HCT116 (cell line): ENCODE results near the gene ADD1. TPM values are rescaled to one million over a fixed set of nuclear protein-coding genes. Genes with fewer than 3 reads are reported as not detected.
A peak's percentile ranks its signal among the peaks of the same experiment; 100 is the strongest.

ENCODE experiments used
- ATAC-seq: fragments of 200-7000 bp; cut with Tn5 transposase; 2 replicates; pipeline ENCODE4 v1.9.1; 2020; ENCODE audit warnings: mild to moderate bottlenecking, moderate library complexity
- Bru-seq: library from RNA; stranded (reverse); fragments of 400-500 nt; gene quantifications from one replicate; lab custom pipeline; 2021; lab: Mats Ljungman, UMichigan
- BruChase-seq, 2 experiments: library from RNA; stranded (reverse); fragments of 400-500 nt; gene quantifications; one replicate each; lab custom pipeline; 2021; lab: Mats Ljungman, UMichigan
- BruUV-seq: library from RNA; stranded (reverse); fragments of 400-500 nt; replicated peaks from 2 replicates; lab custom pipeline; 2021; lab: Mats Ljungman, UMichigan
- CTCF ChIA-PET: fragments of 300-600 bp; sonication (Branson Sonifier 250); formaldehyde crosslinking; loops from one replicate; lab custom pipeline; 2021; ENCODE audit warnings: antibody characterized with exemption; lab: Charles Lee
- POLR2A ChIA-PET: fragments of 300-600, 350-600 bp; sonication (Branson Sonifier 250); formaldehyde crosslinking; loops from one replicate; lab custom pipeline; 2021; ENCODE audit warnings: antibody characterized with exemption; lab: Charles Lee
- RAD21 ChIA-PET, 2 experiments: fragments of 300-600 bp; sonication (Branson Sonifier 250); formaldehyde crosslinking; loops; one replicate each; lab custom pipeline; 2023; ENCODE audit warnings: low total read pairs in 2 of 2; ENCODE audit not compliant: uncharacterized antibody in 2 of 2, unreplicated experiment in 2 of 2, low non-redundant PET in 1 of 2; lab: Charles Lee
- DNase-seq: peaks from one replicate; pipeline ENCODE4 v3.0.0-alpha.2; 2010; ENCODE audit warnings: low read depth, low spot score
- H2AFZ ChIP-seq: fragments of 200-600 bp; shearing (Covaris generic), sonication (generic); 2 replicates; pipeline ENCODE4 v1.6.1; 2017; ENCODE audit warnings: low read depth, mixed run types, mixed read lengths, antibody characterized with exemption, low read length; ENCODE audit not compliant: poor library complexity, severe bottlenecking
- H3K27ac ChIP-seq: 2 replicates; pipeline ENCODE4 v1.5.1; 2012; ENCODE audit warnings: low read depth, low read length
- H3K27me3 ChIP-seq: fragments of 200-600 bp; sonication (generic); 2 replicates; pipeline ENCODE4 v1.6.1; 2016; ENCODE audit warnings: mixed run types, low read length, mixed read lengths; ENCODE audit not compliant: insufficient read depth
- H3K36me3 ChIP-seq, 2 experiments: fragments of 200-500 bp in 1 of 2; fragments of 200-600 bp in 1 of 2; sonication (Bioruptor generic) in 1 of 2; sonication (generic) in 1 of 2; 2 replicates each; pipeline versions ENCODE4 v1.5.1 to v1.6.1; 2014 to 2016; ENCODE audit warnings: low read length in 2 of 2, inconsistent platforms in 1 of 2, mixed read lengths in 1 of 2, mixed run types in 1 of 2; ENCODE audit not compliant: insufficient read depth in 2 of 2, control insufficient read depth in 1 of 2
- H3K4me1 ChIP-seq, 2 experiments: fragments of 200-600 bp in 1 of 2; sonication (generic) in 1 of 2; 2 replicates each; pipeline versions ENCODE4 v1.5.1 to v1.6.1; 2012 to 2017; ENCODE audit warnings: low read length in 2 of 2, inconsistent platforms in 1 of 2, mild to moderate bottlenecking in 1 of 2, mixed read lengths in 1 of 2, mixed run types in 1 of 2, moderate library complexity in 1 of 2; ENCODE audit not compliant: insufficient read depth in 2 of 2, control insufficient read depth in 1 of 2
- H3K4me2 ChIP-seq: fragments of 200-600 bp; sonication (generic); 2 replicates; pipeline ENCODE4 v1.6.1; 2017; ENCODE audit warnings: mixed run types, low read length, mixed read lengths
- H3K4me3 ChIP-seq, 2 experiments: fragments of 200-600 bp in 1 of 2; sonication (generic) in 1 of 2; replicated peaks in 1 of 2; 2 replicates each; pipeline ENCODE4 v1.5.1; 2011 to 2016; ENCODE audit warnings: low read length in 2 of 2, control low read depth in 1 of 2, low read depth in 1 of 2, mild to moderate bottlenecking in 1 of 2, mixed read lengths in 1 of 2, mixed run types in 1 of 2
- H3K79me2 ChIP-seq: fragments of 200-600 bp; sonication (generic); 2 replicates; pipeline ENCODE4 v1.6.1; 2017; ENCODE audit warnings: mild to moderate bottlenecking, mixed run types, low read length, moderate library complexity, mixed read lengths; ENCODE audit not compliant: insufficient read depth
- H3K9ac ChIP-seq: fragments of 200-600 bp; sonication (generic); 2 replicates; pipeline ENCODE4 v1.6.1; 2016; ENCODE audit warnings: low read length, mixed read lengths
- H3K9me2 ChIP-seq: fragments of 200-600 bp; sonication (generic), shearing (Covaris generic); 2 replicates; pipeline ENCODE4 v1.6.1; 2017; ENCODE audit warnings: mixed run types, mild to moderate bottlenecking, moderate library complexity; ENCODE audit not compliant: insufficient read depth
- H3K9me3 ChIP-seq, 2 experiments: fragments of 200-500 bp in 1 of 2; fragments of 200-600 bp in 1 of 2; sonication (Bioruptor generic) in 1 of 2; sonication (generic) in 1 of 2; 2 replicates each; pipeline ENCODE4 v1.6.1; 2014 to 2017; ENCODE audit warnings: low read length in 2 of 2, mixed read lengths in 2 of 2, inconsistent platforms in 1 of 2, low read depth in 1 of 2, mild to moderate bottlenecking in 1 of 2, mixed run types in 1 of 2, moderate library complexity in 1 of 2; ENCODE audit not compliant: control insufficient read depth in 1 of 2, insufficient read depth in 1 of 2
- H4K20me1 ChIP-seq: fragments of 200-600 bp; sonication (generic), shearing (Covaris generic); 2 replicates; pipeline ENCODE4 v1.6.1; 2017; ENCODE audit warnings: mixed run types, mild to moderate bottlenecking, moderate library complexity; ENCODE audit not compliant: insufficient read depth
- CBX3 ChIP-seq: IDR thresholded peaks from 2 replicates; pipeline ENCODE4 v1.6.1; 2012; ENCODE audit warnings: low read depth
- EZH2 ChIP-seq: fragments of 200-600 bp; sonication (generic); IDR thresholded peaks from 2 replicates; pipeline ENCODE4 v1.6.1; 2017; ENCODE audit warnings: antibody characterized with exemption, mixed run types
- EZH2phosphoT487 ChIP-seq: fragments of 200-600 bp; IDR thresholded peaks from 2 replicates; pipeline ENCODE4 v1.6.1; 2018; ENCODE audit warnings: antibody characterized with exemption, borderline replicate concordance
- FOSL1 ChIP-seq: IDR thresholded peaks from 2 replicates; pipeline ENCODE4 v1.6.1; 2012; ENCODE audit warnings: low read depth
- MAX ChIP-seq: IDR thresholded peaks from 2 replicates; pipeline ENCODE4 v1.6.1; 2012
- POLR2A ChIP-seq: IDR thresholded peaks from 2 replicates; pipeline ENCODE4 v1.7.0; 2011; ENCODE audit warnings: borderline replicate concordance; ENCODE audit not compliant: insufficient read depth, insufficient read length; ENCODE audit errors: extremely low read depth
- POLR2AphosphoS5 ChIP-seq: IDR thresholded peaks from 2 replicates; pipeline ENCODE4 v1.6.1; 2011; ENCODE audit warnings: mild to moderate bottlenecking, low read depth, low read length, moderate library complexity
- RAD21 ChIP-seq: IDR thresholded peaks from 2 replicates; pipeline ENCODE4 v1.6.1; 2012; ENCODE audit warnings: low read depth, mild to moderate bottlenecking
- SP1 ChIP-seq: IDR thresholded peaks from 2 replicates; pipeline ENCODE4 v1.6.1; 2012; ENCODE audit warnings: low read depth
- TCF7L2 ChIP-seq: IDR thresholded peaks from 2 replicates; pipeline ENCODE4 v1.7.0; 2011; ENCODE audit warnings: borderline replicate concordance, inconsistent platforms; ENCODE audit not compliant: insufficient read depth, insufficient read length; ENCODE audit errors: extremely low read depth
- YY1 ChIP-seq: IDR thresholded peaks from 2 replicates; pipeline ENCODE4 v1.6.1; 2011; ENCODE audit warnings: low read length, low read depth, moderate library complexity, mild to moderate bottlenecking; ENCODE audit not compliant: insufficient replicate concordance; ENCODE audit errors: extremely low read depth
- ZBTB33 ChIP-seq: IDR thresholded peaks from 2 replicates; pipeline ENCODE4 v1.6.1; 2011; ENCODE audit warnings: mild to moderate bottlenecking, low read length, moderate library complexity; ENCODE audit not compliant: insufficient replicate concordance; ENCODE audit errors: extremely low read depth
- ZNF274 ChIP-seq: fragments of 200-500 bp; sonication (Bioruptor generic); IDR thresholded peaks from 2 replicates; pipeline ENCODE4 v1.6.1; 2014; ENCODE audit warnings: mild to moderate bottlenecking, low read depth, low read length, inconsistent platforms
- intact Hi-C: fragments of 100-400 bp; cut with micrococcal nuclease; formaldehyde crosslinking; loops from 2 replicates; pipeline ENCODE4 v1.10.0; 2022
- long read RNA-seq: library from polyadenylated mRNA; unstranded; transcript quantifications from one replicate; pipeline ENCODE4 v2.0.0, GENCODE V29; 2021; ENCODE audit not compliant: unreplicated experiment
- polyA plus RNA-seq: library from polyadenylated mRNA; unstranded; fragments of >200 nt; gene quantifications from 2 replicates; pipeline ENCODE4 v1.2.1, GENCODE V29; 2012; ENCODE audit warnings: missing spikeins
- total RNA-seq: library from RNA; stranded (reverse); gene quantifications from one replicate; pipeline ENCODE4 v1.2.1, GENCODE V29; 2021; ENCODE audit not compliant: unreplicated experiment
- TF ChIP-seq, protein P1 (sequence below): IDR thresholded peaks from 2 replicates; pipeline ENCODE4 v1.6.1; 2012
- TF ChIP-seq, protein P2 (sequence below): IDR thresholded peaks from 2 replicates; pipeline ENCODE4 v1.6.1; 2012; ENCODE audit warnings: low read depth
- TF ChIP-seq, protein P3 (sequence below), 3 experiments: fragments of 200-600 bp in 1 of 3; sonication (generic) in 1 of 3; IDR thresholded peaks in 2 of 3; conservative IDR thresholded peaks in 1 of 3; 2 replicates each; pipeline ENCODE4 v1.5.1; 2012 to 2017; ENCODE audit warnings: low read depth in 2 of 3, low read length in 2 of 3, antibody characterized with exemption in 1 of 3, borderline replicate concordance in 1 of 3, control low read depth in 1 of 3, mild to moderate bottlenecking in 1 of 3, mixed read lengths in 1 of 3, mixed run types in 1 of 3, moderate library complexity in 1 of 3; ENCODE audit not compliant: insufficient read depth in 1 of 3

ADD1 gene
- total RNA-seq = 139 TPM
- 99.5 and 110 TPM in 2 replicates for polyA plus RNA-seq
- percentile 76 among the genes with signal in this experiment for Bru-seq, nascent RNA
- BruChase-seq, experiment 1, labeled RNA remaining after a 6-hour chase = percentile 85 among the genes with signal in this experiment
- percentile 80 among the genes with signal in this experiment for BruChase-seq, experiment 2, labeled RNA remaining after a 2-hour chase
- long read RNA-seq, full-length matches to known transcripts = 3 of 86 reads
- long read RNA-seq, partial matches to known transcripts = 16 of 86 reads
- long read RNA-seq, other reads (novel, unspliced or antisense) = 67 of 86 reads

GRCh38 chr4:2843263-2843940 is at the start of gene ADD1:
TSS of gene ADD1 (plus strand) at chr4:2843844. CDS start at chr4:2875916, 32,072 bp downstream.
- H3K9me2 ChIP-seq = peaks cover 4% of the 10 kb centered on the region; the same call in 1 of the 2 replicates
- H3K4me1 ChIP-seq = peaks cover 9 to 13% of the 10 kb centered on the region in 2 experiments; a peak in 3 of 4 replicates
- H3K79me2 ChIP-seq = peaks cover 44% of the 10 kb centered on the region
- peak within 1 kb of the TSS; percentile 68 for H3K27ac ChIP-seq
- H3K27me3 ChIP-seq = no peaks in the 10 kb centered on the region
- peak within 1 kb of the TSS; percentile 78 for H3K9ac ChIP-seq
- H3K4me3 ChIP-seq = peak within 1 kb of the TSS; percentile 89 to 94
- intact Hi-C loops = no loop called here
- peaks cover under 1% of the 10 kb centered on the region; the same call in 1 of the 2 replicates for H4K20me1 ChIP-seq
- ChIA-PET CTCF (no interaction called here), POLR2A (no interaction called here), RAD21 (no interaction called here)
- H3K4me2 ChIP-seq = peak within 1 kb of the TSS; percentile 87
- no TSS peak for BruUV-seq
- no peaks in the 10 kb centered on the region for H3K36me3 ChIP-seq
- ATAC-seq (peak; percentile 91), DNase-seq (peak; percentile 76)
- H2AFZ ChIP-seq = peak within 1 kb of the TSS; percentile 17
- no peaks in the 10 kb centered on the region for H3K9me3 ChIP-seq
- TF ChIP-seq POLR2A = peak; percentile 67
- no peak for TF ChIP-seq EZH2
- peak; percentile 23 for TF ChIP-seq TCF7L2
- no peak for TF ChIP-seq MAX
- no peak for TF ChIP-seq CBX3
- no peak for TF ChIP-seq ZNF274
- peak; percentile 75 for TF ChIP-seq POLR2AphosphoS5
- peak; percentile 98 for TF ChIP-seq SP1
- no peak for TF ChIP-seq EZH2phosphoT487
- TF ChIP-seq ZBTB33 = no peak
- TF ChIP-seq, protein P1, sequence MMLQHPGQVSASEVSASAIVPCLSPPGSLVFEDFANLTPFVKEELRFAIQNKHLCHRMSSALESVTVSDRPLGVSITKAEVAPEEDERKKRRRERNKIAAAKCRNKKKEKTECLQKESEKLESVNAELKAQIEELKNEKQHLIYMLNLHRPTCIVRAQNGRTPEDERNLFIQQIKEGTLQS = no peak
- TF ChIP-seq YY1 = peak; percentile 48
- TF ChIP-seq, protein P2, sequence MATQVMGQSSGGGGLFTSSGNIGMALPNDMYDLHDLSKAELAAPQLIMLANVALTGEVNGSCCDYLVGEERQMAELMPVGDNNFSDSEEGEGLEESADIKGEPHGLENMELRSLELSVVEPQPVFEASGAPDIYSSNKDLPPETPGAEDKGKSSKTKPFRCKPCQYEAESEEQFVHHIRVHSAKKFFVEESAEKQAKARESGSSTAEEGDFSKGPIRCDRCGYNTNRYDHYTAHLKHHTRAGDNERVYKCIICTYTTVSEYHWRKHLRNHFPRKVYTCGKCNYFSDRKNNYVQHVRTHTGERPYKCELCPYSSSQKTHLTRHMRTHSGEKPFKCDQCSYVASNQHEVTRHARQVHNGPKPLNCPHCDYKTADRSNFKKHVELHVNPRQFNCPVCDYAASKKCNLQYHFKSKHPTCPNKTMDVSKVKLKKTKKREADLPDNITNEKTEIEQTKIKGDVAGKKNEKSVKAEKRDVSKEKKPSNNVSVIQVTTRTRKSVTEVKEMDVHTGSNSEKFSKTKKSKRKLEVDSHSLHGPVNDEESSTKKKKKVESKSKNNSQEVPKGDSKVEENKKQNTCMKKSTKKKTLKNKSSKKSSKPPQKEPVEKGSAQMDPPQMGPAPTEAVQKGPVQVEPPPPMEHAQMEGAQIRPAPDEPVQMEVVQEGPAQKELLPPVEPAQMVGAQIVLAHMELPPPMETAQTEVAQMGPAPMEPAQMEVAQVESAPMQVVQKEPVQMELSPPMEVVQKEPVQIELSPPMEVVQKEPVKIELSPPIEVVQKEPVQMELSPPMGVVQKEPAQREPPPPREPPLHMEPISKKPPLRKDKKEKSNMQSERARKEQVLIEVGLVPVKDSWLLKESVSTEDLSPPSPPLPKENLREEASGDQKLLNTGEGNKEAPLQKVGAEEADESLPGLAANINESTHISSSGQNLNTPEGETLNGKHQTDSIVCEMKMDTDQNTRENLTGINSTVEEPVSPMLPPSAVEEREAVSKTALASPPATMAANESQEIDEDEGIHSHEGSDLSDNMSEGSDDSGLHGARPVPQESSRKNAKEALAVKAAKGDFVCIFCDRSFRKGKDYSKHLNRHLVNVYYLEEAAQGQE = no peak
- TF ChIP-seq, protein P3, sequence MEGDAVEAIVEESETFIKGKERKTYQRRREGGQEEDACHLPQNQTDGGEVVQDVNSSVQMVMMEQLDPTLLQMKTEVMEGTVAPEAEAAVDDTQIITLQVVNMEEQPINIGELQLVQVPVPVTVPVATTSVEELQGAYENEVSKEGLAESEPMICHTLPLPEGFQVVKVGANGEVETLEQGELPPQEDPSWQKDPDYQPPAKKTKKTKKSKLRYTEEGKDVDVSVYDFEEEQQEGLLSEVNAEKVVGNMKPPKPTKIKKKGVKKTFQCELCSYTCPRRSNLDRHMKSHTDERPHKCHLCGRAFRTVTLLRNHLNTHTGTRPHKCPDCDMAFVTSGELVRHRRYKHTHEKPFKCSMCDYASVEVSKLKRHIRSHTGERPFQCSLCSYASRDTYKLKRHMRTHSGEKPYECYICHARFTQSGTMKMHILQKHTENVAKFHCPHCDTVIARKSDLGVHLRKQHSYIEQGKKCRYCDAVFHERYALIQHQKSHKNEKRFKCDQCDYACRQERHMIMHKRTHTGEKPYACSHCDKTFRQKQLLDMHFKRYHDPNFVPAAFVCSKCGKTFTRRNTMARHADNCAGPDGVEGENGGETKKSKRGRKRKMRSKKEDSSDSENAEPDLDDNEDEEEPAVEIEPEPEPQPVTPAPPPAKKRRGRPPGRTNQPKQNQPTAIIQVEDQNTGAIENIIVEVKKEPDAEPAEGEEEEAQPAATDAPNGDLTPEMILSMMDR (IDR thresholded peaks at IDR 0.05 in 2 of 3, conservative IDR thresholded peaks at IDR 0.05 in 1 of 3; ENCODE audit: borderline replicate concordance in 1 of 3, insufficient read depth in 1 of 3, low read depth in 2 of 3, low read length in 2 of 3) = no peak
- no peak for TF ChIP-seq FOSL1
- no peak for TF ChIP-seq RAD21
